GM12801 (cell line): ENCODE results near the gene MAGEA4.

Experiments
- CTCF ChIP-seq: IDR thresholded peaks from one replicate; pipeline ENCODE4 v1.5.1; 2011; ENCODE audit warnings: control low read depth; ENCODE audit not compliant: insufficient read length; ENCODE audit errors: extremely low read depth

Gene MAGEA4

GRCh38 chrX:151880895-151881294 lies 31.8 kb upstream of the MAGEA4 start:
- no peak for TF ChIP-seq CTCF

GRCh38 chrX:151889421-151889820 lies 23.3 kb upstream of the MAGEA4 start:
- TF ChIP-seq CTCF: no peak

- TF ChIP-seq CTCF: no peak
These were observed 15.8 kb upstream of the MAGEA4 start for GRCh38 chrX:151896734-151897474.

GRCh38 chrX:151899622-151900021 lies 13.1 kb upstream of the MAGEA4 start:
- no peak for TF ChIP-seq CTCF

- no peak for TF ChIP-seq CTCF
These were observed 10.9 kb upstream of the MAGEA4 start for GRCh38 chrX:151901826-151902225.

GRCh38 chrX:151902813-151903591 lies 9.7 kb upstream of the MAGEA4 start:
- no peak for TF ChIP-seq CTCF

- TF ChIP-seq CTCF: no peak
These were observed 7.7 kb upstream of the MAGEA4 start for GRCh38 chrX:151904989-151905388.
